Lower lobe of right lung (tissue), 2 donors: ENCODE results near the gene URB1. TPM values are rescaled to one million over a fixed set of nuclear protein-coding genes. Genes with fewer than 3 reads are reported as not detected.
"Not testable (repeated sequence)": the region's sequence is repeated elsewhere in the genome, so short reads cannot be mapped to it uniquely, and the experiment has no call there.

ENCODE experiments used
- ATAC-seq, 2 donors: fragments of 200-7000 bp; cut with Tn5 transposase; one replicate each; pipeline ENCODE4 v1.9.1; 2020 to 2022; ENCODE audit warnings: mild to moderate bottlenecking in 2 of 2, moderate library complexity in 2 of 2
- DNase-seq: peaks from one replicate; pipeline ENCODE4 v3.0.0-alpha.2; 2020
- H3K27ac ChIP-seq: fragments of 200-600 bp; one replicate; pipeline ENCODE4 v1.8.0; 2022
- H3K27me3 ChIP-seq: fragments of 200-600 bp; one replicate; pipeline ENCODE4 v1.8.0; 2022; ENCODE audit warnings: low read depth
- H3K36me3 ChIP-seq: fragments of 200-600 bp; one replicate; pipeline ENCODE4 v1.8.0; 2022; ENCODE audit warnings: mild to moderate bottlenecking
- H3K4me1 ChIP-seq: fragments of 200-600 bp; one replicate; pipeline ENCODE4 v1.8.0; 2022
- H3K4me3 ChIP-seq: fragments of 200-600 bp; one replicate; pipeline ENCODE4 v1.8.0; 2022; ENCODE audit warnings: mild to moderate bottlenecking
- H3K9me3 ChIP-seq: fragments of 200-600 bp; one replicate; pipeline ENCODE4 v1.8.0; 2022
- CTCF ChIP-seq: fragments of 200-600 bp; IDR thresholded peaks from one replicate; pipeline ENCODE4 v1.8.0; 2022; ENCODE audit warnings: antibody characterized with exemption, mild to moderate bottlenecking
- intact Hi-C: fragments of 100-400 bp; cut with DNase I; formaldehyde crosslinking; loops from one replicate; pipeline ENCODE4 v1.11.0; 2022
- total RNA-seq: library from RNA; stranded (reverse); fragmentation: NEBNext Ultra II Directional; extraction: Animal tissue kit (Norgen Biotek cat#: 25700); gene quantifications from one replicate; pipeline ENCODE4 v1.2.1, GENCODE V29; 2021
- donor health status: DM: no; HTN: yes; CAD: no; lungs with severe emphysema.

Gene URB1
- total RNA-seq, 1 donor from 2014 or later, result 10.3 TPM

- H3K27ac ChIP-seq, result no peak overlapping the region
- no peaks in the 10 kb centered on the region for H3K9me3 ChIP-seq
- intact Hi-C loops, result no loop called here
- no peaks in the 10 kb centered on the region for H3K27me3 ChIP-seq
- H3K4me1 ChIP-seq, result no peaks in the 10 kb centered on the region
- no peak for TF ChIP-seq CTCF
- DNase-seq (no peak), ATAC-seq (no peak)
- H3K36me3 ChIP-seq, result peaks cover 90% of the 10 kb centered on the region
- H3K4me3 ChIP-seq, result no peak overlapping the region
These were observed 77.1 kb downstream of the URB1 start for GRCh38 chr21:32315511-32316281.

GRCh38 chr21:32314806-32315205, 78.0 kb downstream of the URB1 start:
- intact Hi-C loops, result no loop called here
- DNase-seq, result no peak
- Histone ChIP-seq H3K4me1 (no peaks in the 10 kb centered on the region), H3K27me3 (no peaks in the 10 kb centered on the region), H3K4me3 (no peak overlapping the region), H3K36me3 (peaks cover 81% of the 10 kb centered on the region), H3K27ac (no peak overlapping the region), H3K9me3 (no peaks in the 10 kb centered on the region)
- ATAC-seq, result no peak
- no peak for TF ChIP-seq CTCF

- Histone ChIP-seq H3K9me3 (no peaks in the 10 kb centered on the region), H3K36me3 (peaks cover 63% of the 10 kb centered on the region), H3K4me1 (no peaks in the 10 kb centered on the region), H3K27ac (no peak overlapping the region), H3K4me3 (no peak overlapping the region), H3K27me3 (no peaks in the 10 kb centered on the region)
- DNase-seq, result no peak
- intact Hi-C loops, result no loop called here
- ATAC-seq, result no peak
- TF ChIP-seq CTCF, result no peak
These were observed 79.8 kb downstream of the URB1 start for GRCh38 chr21:32312976-32313375.

GRCh38 chr21:32312326-32312725, 80.5 kb downstream of the URB1 start:
- DNase-seq (no peak), ATAC-seq (no peak)
- TF ChIP-seq CTCF, result no peak
- Histone ChIP-seq H3K9me3 (no peaks in the 10 kb centered on the region), H3K27ac (no peak overlapping the region), H3K36me3 (peaks cover 56% of the 10 kb centered on the region), H3K27me3 (no peaks in the 10 kb centered on the region), H3K4me1 (no peaks in the 10 kb centered on the region), H3K4me3 (no peak overlapping the region)
- intact Hi-C loops, result no loop called here

GRCh38 chr21:32311621-32312020, 81.2 kb downstream of the URB1 start:
- TF ChIP-seq CTCF, result no peak
- ATAC-seq, result no peak
- DNase-seq, result no peak

GRCh38 chr21:32310976-32311375, 81.8 kb downstream of the URB1 start:
- H3K27ac ChIP-seq, H3K4me1 ChIP-seq, H3K9me3 ChIP-seq, DNase-seq, H3K27me3 ChIP-seq, H3K4me3 ChIP-seq, ATAC-seq, intact Hi-C loops: not testable (repeated sequence)
- peaks cover 43% of the 10 kb centered on the region for H3K36me3 ChIP-seq

More at GRCh38 chr21:32311621-32312020, 81.2 kb downstream of the URB1 start:
- no peaks in the 10 kb centered on the region for H3K4me1 ChIP-seq
- no peak overlapping the region for H3K4me3 ChIP-seq
- H3K36me3 ChIP-seq, result peaks cover 49% of the 10 kb centered on the region
- no peaks in the 10 kb centered on the region for H3K9me3 ChIP-seq
- H3K27ac ChIP-seq, result no peak overlapping the region
- no peaks in the 10 kb centered on the region for H3K27me3 ChIP-seq
- intact Hi-C loops, result no loop called here
